MCF 10A (cell line): ENCODE data around the gene LRRC56. TPM values are rescaled to one million over a fixed set of nuclear protein-coding genes. Genes with fewer than 3 reads are reported as not detected.
A peak's percentile ranks its signal among the peaks of the same experiment; 100 is the strongest.

Experiments used
- BruUV-seq: library from RNA; stranded (reverse); fragments of 400-500 nt; replicated peaks from 2 replicates; lab custom pipeline; 2021; lab: Mats Ljungman, UMichigan
- CTCF ChIA-PET: fragments of 300-600 bp; sonication (Branson Sonifier 250); formaldehyde crosslinking; extraction: SDS; loops from one replicate; lab custom pipeline; 2021; ENCODE audit warnings: antibody characterized with exemption, inconsistent platforms; lab: Yijun Ruan, JAX
- POLR2A ChIA-PET: fragments of 300-600, 350-650 bp; sonication (Branson Sonifier 250); formaldehyde crosslinking; extraction: SDS; loops from one replicate; lab custom pipeline; 2020; ENCODE audit warnings: antibody characterized with exemption, inconsistent platforms; lab: Yijun Ruan, JAX
- DNase-seq: peaks from one replicate; pipeline ENCODE4 v3.0.0-alpha.2; 2018; ENCODE audit not compliant: unreplicated experiment
- H3K27ac Mint-ChIP-seq: one replicate; pipeline ENCODE4 v1.8.0; 2022; ENCODE audit warnings: mild to moderate bottlenecking, low read depth, mixed read lengths; ENCODE audit not compliant: unreplicated experiment
- H3K27me3 Mint-ChIP-seq: one replicate; pipeline ENCODE4 v1.8.0; 2022; ENCODE audit warnings: mixed read lengths; ENCODE audit not compliant: insufficient read depth, unreplicated experiment
- H3K36me3 Mint-ChIP-seq: one replicate; pipeline ENCODE4 v1.8.0; 2022; ENCODE audit warnings: mild to moderate bottlenecking, moderate library complexity, mixed read lengths; ENCODE audit not compliant: insufficient read depth, unreplicated experiment
- H3K4me1 Mint-ChIP-seq: one replicate; pipeline ENCODE4 v1.8.0; 2022; ENCODE audit warnings: mixed read lengths; ENCODE audit not compliant: insufficient read depth, unreplicated experiment
- H3K4me3 Mint-ChIP-seq: one replicate; pipeline ENCODE4 v1.8.0; 2022; ENCODE audit warnings: mild to moderate bottlenecking, moderate library complexity, mixed read lengths; ENCODE audit not compliant: unreplicated experiment
- H3K9me3 Mint-ChIP-seq: one replicate; pipeline ENCODE4 v1.8.0; 2022; ENCODE audit warnings: mixed read lengths; ENCODE audit not compliant: unreplicated experiment
- intact Hi-C: fragments of 100-400 bp; cut with micrococcal nuclease; formaldehyde crosslinking; loops from 2 replicates; pipeline ENCODE4 v1.14.1; 2022
- total RNA-seq: library from RNA; stranded (reverse); gene quantifications from 2 replicates; pipeline ENCODE4 v1.2.3, GENCODE V29; 2022
- TF ChIP-seq, protein P1 (sequence below): fragments of 200-600 bp; IDR thresholded peaks from one replicate; pipeline ENCODE4 v1.8.0; 2022; ENCODE audit warnings: antibody characterized with exemption, mild to moderate bottlenecking; ENCODE audit not compliant: unreplicated experiment

Gene LRRC56
- total RNA-seq, 1 experiment from 2014 or later = 0.75 TPM

DNA sequence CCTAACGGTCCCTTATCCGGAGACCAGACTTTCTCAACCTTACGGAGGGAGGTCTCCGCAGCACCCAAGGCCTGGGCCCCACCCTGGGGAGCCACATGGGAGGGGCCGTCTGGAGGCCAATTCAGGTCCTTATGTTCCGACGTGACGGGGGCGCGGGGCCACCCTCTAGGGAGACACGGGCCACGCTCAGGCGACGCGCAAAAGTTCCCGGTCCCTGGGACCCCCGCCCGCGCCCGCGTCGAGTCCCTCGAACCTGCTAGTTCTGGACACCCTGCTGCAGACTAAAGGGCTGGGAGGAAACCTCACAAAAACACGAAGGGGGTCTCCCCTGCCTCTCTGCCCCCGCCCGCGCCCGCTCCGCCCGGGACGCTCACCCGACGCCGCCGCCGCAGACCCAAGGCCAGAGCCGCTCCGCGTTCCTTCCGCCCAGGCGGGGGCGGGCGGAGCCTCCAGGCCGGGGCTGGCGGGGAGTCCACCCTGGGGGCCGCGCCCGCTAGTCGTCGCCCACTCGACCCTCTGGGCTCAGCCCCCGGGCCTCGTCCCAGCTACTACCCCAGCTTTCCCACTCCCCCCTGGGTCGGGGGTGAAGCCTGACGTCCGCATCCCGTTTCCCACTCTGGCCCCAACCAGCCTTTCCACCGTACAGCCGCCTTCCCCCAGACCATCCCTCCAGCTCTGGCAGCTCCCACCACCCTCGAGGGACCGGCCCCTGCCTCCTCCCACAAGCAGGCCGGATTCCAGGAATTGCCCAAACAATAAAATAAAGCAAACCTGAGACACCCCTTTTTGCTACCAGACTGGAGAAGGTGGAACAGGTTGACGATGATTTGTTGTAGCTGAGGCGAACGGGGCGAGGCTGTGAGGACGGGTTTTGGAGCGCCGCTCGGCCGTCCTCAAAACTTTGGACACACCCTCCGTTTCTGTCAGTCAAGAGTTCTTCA, 33.0 kb upstream of the LRRC56 start:
- Mint-ChIP-seq H3K27ac (peak overlapping the region; percentile 78), H3K27me3 (no peaks in the 10 kb centered on the region), H3K4me1 (peaks cover 6% of the 10 kb centered on the region), H3K4me3 (peak overlapping the region; percentile 95), H3K9me3 (no peaks in the 10 kb centered on the region), H3K36me3 (peaks cover 55% of the 10 kb centered on the region)
- CTCF ChIA-PET = interaction anchor here (0.6 to 6.8 kb wide), 5 partner anchors 10 to 340 kb away, joined by 3 to 34 read pairs (median 4); partner anchors contain the start of gene PTDSS2
- no TSS peak for BruUV-seq
- intact Hi-C loops = no loop called here
- TF ChIP-seq, protein P1, sequence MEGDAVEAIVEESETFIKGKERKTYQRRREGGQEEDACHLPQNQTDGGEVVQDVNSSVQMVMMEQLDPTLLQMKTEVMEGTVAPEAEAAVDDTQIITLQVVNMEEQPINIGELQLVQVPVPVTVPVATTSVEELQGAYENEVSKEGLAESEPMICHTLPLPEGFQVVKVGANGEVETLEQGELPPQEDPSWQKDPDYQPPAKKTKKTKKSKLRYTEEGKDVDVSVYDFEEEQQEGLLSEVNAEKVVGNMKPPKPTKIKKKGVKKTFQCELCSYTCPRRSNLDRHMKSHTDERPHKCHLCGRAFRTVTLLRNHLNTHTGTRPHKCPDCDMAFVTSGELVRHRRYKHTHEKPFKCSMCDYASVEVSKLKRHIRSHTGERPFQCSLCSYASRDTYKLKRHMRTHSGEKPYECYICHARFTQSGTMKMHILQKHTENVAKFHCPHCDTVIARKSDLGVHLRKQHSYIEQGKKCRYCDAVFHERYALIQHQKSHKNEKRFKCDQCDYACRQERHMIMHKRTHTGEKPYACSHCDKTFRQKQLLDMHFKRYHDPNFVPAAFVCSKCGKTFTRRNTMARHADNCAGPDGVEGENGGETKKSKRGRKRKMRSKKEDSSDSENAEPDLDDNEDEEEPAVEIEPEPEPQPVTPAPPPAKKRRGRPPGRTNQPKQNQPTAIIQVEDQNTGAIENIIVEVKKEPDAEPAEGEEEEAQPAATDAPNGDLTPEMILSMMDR = no peak
- DNase-seq = peak; percentile 73
- POLR2A ChIA-PET = interaction anchor here (0.6 to 6.5 kb wide), 12 partner anchors 8 to 297 kb away, joined by 3 to 81 read pairs (median 4); partner anchors contain the start of genes BET1L, HRAS, PHRF1 and PKP3

DNA sequence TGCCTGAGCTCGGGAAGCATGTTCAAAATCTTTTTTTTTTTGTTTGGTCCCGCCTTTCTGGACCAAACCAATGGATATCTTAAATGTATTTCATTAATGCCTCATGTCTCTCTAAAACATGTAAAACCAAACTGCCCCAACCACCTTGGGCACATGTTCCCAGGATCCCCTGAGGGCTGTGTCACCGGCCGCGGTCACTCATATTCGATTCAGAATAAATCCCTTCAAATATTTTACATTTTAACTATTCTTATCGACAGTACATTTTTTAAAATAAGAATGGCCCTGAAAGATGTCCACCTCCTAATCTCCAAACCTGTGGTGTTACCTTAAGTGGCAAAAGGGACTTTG, 32.4 kb upstream of the LRRC56 start:
- TF ChIP-seq, protein P1 = no peak
- intact Hi-C loops = no loop called here
- no peak for DNase-seq
- H3K4me3 Mint-ChIP-seq = peak overlapping the region; percentile 95
- peak overlapping the region; percentile 78 for H3K27ac Mint-ChIP-seq
- H3K36me3 Mint-ChIP-seq = peaks cover 53% of the 10 kb centered on the region
- no TSS peak for BruUV-seq
- CTCF ChIA-PET = interaction anchor here (0.6 to 6.8 kb wide), 4 partner anchors 11 to 339 kb away, joined by 3 to 34 read pairs (median 18); partner anchors contain the start of gene PTDSS2
- H3K9me3 Mint-ChIP-seq = no peaks in the 10 kb centered on the region
- peaks cover 6% of the 10 kb centered on the region for H3K4me1 Mint-ChIP-seq
- no peaks in the 10 kb centered on the region for H3K27me3 Mint-ChIP-seq
- POLR2A ChIA-PET = interaction anchor here (0.6 to 6.5 kb wide), 11 partner anchors 12 to 297 kb away, joined by 3 to 81 read pairs (median 4); partner anchors contain the start of genes BET1L, HRAS, PHRF1 and PKP3

DNA sequence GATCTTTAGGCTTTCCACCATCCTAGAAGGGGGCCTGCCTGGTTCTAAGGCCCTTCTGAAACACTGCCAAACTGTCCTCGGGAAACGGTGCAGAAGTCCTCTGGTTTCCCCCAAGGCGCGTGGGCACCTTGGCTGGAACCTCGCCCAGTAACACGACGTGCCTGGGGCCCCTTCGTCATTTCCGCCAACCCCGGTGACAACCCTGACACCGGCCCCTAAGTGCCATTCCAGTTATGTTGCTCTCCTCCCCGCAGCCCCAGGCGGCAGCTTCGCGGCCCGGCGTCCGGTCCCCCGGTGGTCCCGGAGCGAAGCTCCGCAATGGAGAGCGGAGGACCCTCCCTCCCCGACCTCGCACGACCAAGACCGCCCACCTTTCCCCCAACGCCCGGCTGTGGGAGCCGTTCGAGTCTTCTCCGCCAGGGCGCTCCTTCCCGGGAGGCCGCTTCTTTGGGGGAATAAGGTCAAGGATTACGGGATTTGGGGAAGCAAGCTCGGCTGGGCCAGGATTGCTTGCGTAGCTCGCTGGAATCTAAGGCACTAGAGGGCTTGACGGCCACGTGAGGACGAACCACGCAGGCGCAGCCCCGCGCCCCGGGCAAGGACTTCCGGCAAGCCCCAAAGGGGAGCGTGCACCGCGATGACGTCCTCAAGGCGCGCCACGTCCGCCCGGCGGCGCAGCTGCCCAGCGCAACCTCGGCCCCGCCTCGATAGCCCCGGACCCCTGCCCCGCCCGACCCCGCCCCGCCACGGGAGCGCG, 30.9 kb upstream of the LRRC56 start:
- Mint-ChIP-seq H3K9me3 (no peaks in the 10 kb centered on the region), H3K27me3 (no peaks in the 10 kb centered on the region), H3K4me3 (peak overlapping the region; percentile 95), H3K4me1 (peaks cover 6% of the 10 kb centered on the region), H3K36me3 (peaks cover 46% of the 10 kb centered on the region), H3K27ac (peak overlapping the region; percentile 99)
- CTCF ChIA-PET = interaction anchor here (0.5 to 6.8 kb wide), 6 partner anchors 12 to 457 kb away, joined by 3 to 34 read pairs (median 3); partner anchors contain the start of gene PTDSS2
- peak; percentile 95 for DNase-seq
- POLR2A ChIA-PET = interaction anchor here (0.7 to 6.5 kb wide), 19 partner anchors 10 to 303 kb away, joined by 3 to 81 read pairs (median 5); partner anchors contain the start of genes BET1L, HRAS, LMNTD2 and LRRC56
- TSS peak; percentile 49 for BruUV-seq
- intact Hi-C loops = no loop called here
- TF ChIP-seq, protein P1 = no peak
